H1 (cell line): ENCODE results near the gene GRIP1. TPM values are rescaled to one million over a fixed set of nuclear protein-coding genes. Genes with fewer than 3 reads are reported as not detected.
A peak's percentile ranks its signal among the peaks of the same experiment; 100 is the strongest.

Experiments
- CTCF ChIA-PET: fragments of 300-600 bp; sonication (Branson Sonifier 250); formaldehyde crosslinking; loops from one replicate; lab custom pipeline; 2021; ENCODE audit not compliant: partially characterized antibody; lab: Charles Lee
- POLR2A ChIA-PET: fragments of 300-600 bp; sonication (Branson Sonifier 250); formaldehyde crosslinking; loops from one replicate; lab custom pipeline; 2021; ENCODE audit warnings: inconsistent platforms; ENCODE audit not compliant: partially characterized antibody; lab: Charles Lee
- DNase-seq, 2 experiments: peaks; one replicate each; pipeline versions ENCODE4 v3.0.0 to v3.0.0-alpha.2; 2010 to 2022; ENCODE audit warnings: low spot score in 2 of 2, low read depth in 1 of 2, mixed read lengths in 1 of 2
- FAIRE-seq: peaks from 2 replicates; lab custom pipeline; 2011; peaks lifted over from hg19 to GRCh38; lab: Jason Lieb, UNC
- H2AFZ ChIP-seq: 2 replicates; pipeline ENCODE4 v1.8.1; 2012; ENCODE audit warnings: low read length, inconsistent platforms
- H2AK5ac ChIP-seq: 2 replicates; pipeline ENCODE4 v1.6.1; 2013; ENCODE audit warnings: low read depth, low read length
- H2BK120ac ChIP-seq: replicated peaks from 2 replicates; pipeline ENCODE3; 2013; ENCODE audit warnings: low read depth, low read length, inconsistent platforms
- H2BK12ac ChIP-seq: 2 replicates; pipeline ENCODE4 v1.6.1; 2013; ENCODE audit warnings: low read depth, low read length
- H2BK15ac ChIP-seq: 2 replicates; pipeline ENCODE4 v1.6.1; 2013; ENCODE audit warnings: low read length
- H2BK20ac ChIP-seq: 2 replicates; pipeline ENCODE4 v1.6.1; 2013; ENCODE audit warnings: low read length
- H2BK5ac ChIP-seq: 2 replicates; pipeline ENCODE4 v1.6.1; 2013; ENCODE audit warnings: low read depth, low read length
- H3K14ac ChIP-seq: 2 replicates; pipeline ENCODE4 v1.6.1; 2013; ENCODE audit warnings: inconsistent platforms; ENCODE audit not compliant: insufficient read length
- H3K18ac ChIP-seq: 2 replicates; pipeline ENCODE4 v1.6.1; 2013; ENCODE audit warnings: low read length; ENCODE audit errors: extremely low read depth
- H3K23ac ChIP-seq: 2 replicates; pipeline ENCODE4 v1.6.1; 2013; ENCODE audit warnings: inconsistent platforms; ENCODE audit not compliant: insufficient read length
- H3K23me2 ChIP-seq: 2 replicates; pipeline ENCODE4 v1.6.1; 2013; ENCODE audit warnings: low read depth, low read length
- H3K27ac ChIP-seq: 2 replicates; pipeline ENCODE4 v1.6.1; 2011; ENCODE audit warnings: low read depth, low read length, inconsistent platforms
- H3K27me3 ChIP-seq, 4 experiments: replicated peaks in 1 of 4; 1 replicate in 1 of 4; 2 replicates in 3 of 4; pipeline versions ENCODE4 v1.6.1 to v1.8.1; 2011 to 2013; ENCODE audit warnings: low read length in 3 of 4, mild to moderate bottlenecking in 3 of 4, inconsistent platforms in 2 of 4, mixed read lengths in 2 of 4, moderate library complexity in 1 of 4; ENCODE audit not compliant: control insufficient read depth in 3 of 4, insufficient read depth in 3 of 4; ENCODE audit errors: extremely low read depth in 1 of 4
- H3K36me3 ChIP-seq, 4 experiments: 2 replicates each; pipeline versions ENCODE4 v1.6.1 to v1.8.1; 2011 to 2013; ENCODE audit warnings: mild to moderate bottlenecking in 4 of 4, low read length in 3 of 4, moderate library complexity in 2 of 4, control low read depth in 1 of 4, inconsistent platforms in 1 of 4; ENCODE audit not compliant: insufficient read depth in 4 of 4, control insufficient read depth in 2 of 4
- H3K4ac ChIP-seq: replicated peaks from 2 replicates; pipeline ENCODE3; 2013; ENCODE audit warnings: low read length, low read depth, mixed read lengths, inconsistent platforms; ENCODE audit not compliant: insufficient read length
- H3K4me1 ChIP-seq, 4 experiments: replicated peaks in 1 of 4; 1 replicate in 1 of 4; 2 replicates in 3 of 4; pipeline versions ENCODE4 v1.6.1 to v1.8.1; 2011 to 2013; ENCODE audit warnings: low read length in 3 of 4, inconsistent platforms in 2 of 4, mixed read lengths in 1 of 4; ENCODE audit not compliant: insufficient read depth in 4 of 4, control insufficient read depth in 3 of 4
- H3K4me2 ChIP-seq, 2 experiments: 2 replicates each; pipeline versions ENCODE4 v1.6.1 to v1.8.1; 2011 to 2013; ENCODE audit warnings: low read depth in 2 of 2, low read length in 2 of 2, control low read depth in 1 of 2, inconsistent platforms in 1 of 2, mild to moderate bottlenecking in 1 of 2; ENCODE audit not compliant: insufficient read depth in 1 of 2
- H3K4me3 ChIP-seq, 4 experiments: fragments of 200-600, 300-600 bp in 1 of 4; sonication (generic), shearing (Covaris generic), sonication (Bioruptor Twin) in 1 of 4; 2 replicates each; pipeline versions ENCODE4 v1.5.1 to v1.8.1; 2011 to 2016; ENCODE audit warnings: low read length in 4 of 4, low read depth in 3 of 4, control low read depth in 2 of 4, inconsistent platforms in 2 of 4, mild to moderate bottlenecking in 2 of 4, mixed read lengths in 1 of 4, moderate library complexity in 1 of 4; ENCODE audit not compliant: insufficient read depth in 2 of 4; ENCODE audit errors: extremely low read depth in 1 of 4
- H3K56ac ChIP-seq: replicated peaks from 2 replicates; pipeline ENCODE3; 2013; ENCODE audit warnings: low read depth, mild to moderate bottlenecking, mixed read lengths, low read length, inconsistent platforms; ENCODE audit not compliant: insufficient read length
- H3K79me1 ChIP-seq: 2 replicates; pipeline ENCODE4 v1.6.1; 2013; ENCODE audit warnings: low read depth, low read length, control low read depth
- H3K79me2 ChIP-seq, 2 experiments: 2 replicates each; pipeline versions ENCODE4 v1.6.1 to v1.8.1; 2012 to 2013; ENCODE audit warnings: low read length in 2 of 2, mild to moderate bottlenecking in 2 of 2, inconsistent platforms in 1 of 2; ENCODE audit not compliant: insufficient read depth in 2 of 2, control insufficient read depth in 1 of 2
- H3K9ac ChIP-seq, 4 experiments: replicated peaks in 1 of 4; 1 replicate in 1 of 4; 2 replicates in 3 of 4; pipeline versions ENCODE4 v1.6.1 to v1.8.1; 2011 to 2013; ENCODE audit warnings: low read depth in 3 of 4, low read length in 3 of 4, control low read depth in 2 of 4, mild to moderate bottlenecking in 2 of 4, moderate library complexity in 2 of 4, inconsistent platforms in 1 of 4; ENCODE audit errors: extremely low read depth in 1 of 4
- H3K9me3 ChIP-seq, 2 experiments: 2 replicates each; pipeline versions ENCODE4 v1.6.1 to v1.8.1; 2012 to 2013; ENCODE audit warnings: mild to moderate bottlenecking in 2 of 2, moderate library complexity in 2 of 2, control low read depth in 1 of 2, inconsistent platforms in 1 of 2, low read depth in 1 of 2, low read length in 1 of 2, mixed read lengths in 1 of 2; ENCODE audit not compliant: insufficient read depth in 2 of 2
- H4K20me1 ChIP-seq, 2 experiments: replicated peaks in 1 of 2; 2 replicates each; pipeline versions ENCODE3 to v1.8.1; 2011 to 2013; ENCODE audit warnings: inconsistent platforms in 2 of 2, low read length in 2 of 2, mild to moderate bottlenecking in 1 of 2; ENCODE audit not compliant: insufficient read depth in 2 of 2, control insufficient read depth in 1 of 2
- H4K5ac ChIP-seq: 2 replicates; pipeline ENCODE4 v1.6.1; 2013; ENCODE audit warnings: low read length, low read depth, mixed read lengths, inconsistent platforms; ENCODE audit not compliant: insufficient read length
- H4K8ac ChIP-seq: 2 replicates; pipeline ENCODE4 v1.8.0; 2013; ENCODE audit warnings: mild to moderate bottlenecking, moderate library complexity, low read length, inconsistent platforms; ENCODE audit not compliant: insufficient read depth; ENCODE audit errors: extremely low read depth
- H4K91ac ChIP-seq: replicated peaks from 2 replicates; pipeline ENCODE3; 2013; ENCODE audit warnings: low read length, mixed read lengths, inconsistent platforms; ENCODE audit not compliant: insufficient read length
- BACH1 ChIP-seq: IDR thresholded peaks from 2 replicates; pipeline ENCODE4 v1.6.1; 2012; ENCODE audit warnings: low read length, improper control_type of control experiment
- CBX8 ChIP-seq: fragments of 300-800, 300-1000 bp; sonication (generic); IDR thresholded peaks from 2 replicates; pipeline ENCODE4 v1.7.1; 2016; ENCODE audit warnings: low read depth, low read length, borderline replicate concordance
- FOSL1 ChIP-seq: IDR thresholded peaks from 2 replicates; pipeline ENCODE4 v1.6.1; 2011; ENCODE audit warnings: mild to moderate bottlenecking, low read depth, low read length, moderate library complexity; ENCODE audit not compliant: insufficient read depth
- GABPA ChIP-seq: IDR thresholded peaks from 2 replicates; pipeline ENCODE4 v1.6.1; 2011; ENCODE audit warnings: mild to moderate bottlenecking, low read length, moderate library complexity, borderline replicate concordance; ENCODE audit not compliant: insufficient read depth
- POLR2A ChIP-seq, 2 experiments: IDR thresholded peaks; 1 replicate in 1 of 2; 2 replicates in 1 of 2; pipeline ENCODE4 v1.6.1; 2011; ENCODE audit warnings: low read depth in 2 of 2, low read length in 2 of 2, mild to moderate bottlenecking in 2 of 2; ENCODE audit errors: control extremely low read depth in 1 of 2
- POLR2AphosphoS5 ChIP-seq: IDR thresholded peaks from 2 replicates; pipeline ENCODE4 v1.6.1; 2011; ENCODE audit warnings: low read depth, low read length
- SP2 ChIP-seq: IDR thresholded peaks from 2 replicates; pipeline ENCODE4 v1.6.1; 2012; ENCODE audit warnings: mild to moderate bottlenecking, low read length, inconsistent platforms
- SP4 ChIP-seq: IDR thresholded peaks from 2 replicates; pipeline ENCODE4 v1.6.1; 2012; ENCODE audit warnings: low read length, inconsistent platforms
- TEAD4 ChIP-seq: IDR thresholded peaks from 2 replicates; pipeline ENCODE4 v1.6.1; 2012; ENCODE audit warnings: low read depth, low read length, inconsistent platforms, mixed read lengths
- YY1 ChIP-seq: IDR thresholded peaks from 2 replicates; pipeline ENCODE4 v1.6.1; 2011; ENCODE audit warnings: low read depth, mild to moderate bottlenecking, low read length
- ZNF274 ChIP-seq: IDR thresholded peaks from 2 replicates; pipeline ENCODE4 v1.7.0; 2012; ENCODE audit warnings: low read length, borderline replicate concordance; ENCODE audit errors: extremely low read depth
- WGBS, 2 experiments: shearing (Covaris generic) in 1 of 2; methylation state at CpG; one replicate each; pipeline versions ENCODE4 v1.1.6 to v1.1.7; 2013 to 2015; ENCODE audit warnings: low lambda C conversion rate in 2 of 2, mixed read lengths in 2 of 2, inconsistent platforms in 1 of 2, low coverage in 1 of 2, missing lambda C conversion rate in 1 of 2; ENCODE audit not compliant: insufficient replicate concordance in 2 of 2, insufficient coverage in 1 of 2, insufficient read length in 1 of 2; ENCODE audit errors: extremely low coverage in 1 of 2, missing lambda C conversion rate in 1 of 2; 5-methylcytosine and 5-hydroxymethylcytosine counted together
- polyA plus RNA-seq, 7 experiments: library from polyadenylated mRNA; depleted of rRNA in 3 of 7; stranded (reverse) in 5 of 7; unstranded in 2 of 7; fragments of >200 nt in 5 of 7; fragments of 200-250 nt in 2 of 7; gene quantifications; 1 replicate in 5 of 7; 2 replicates in 1 of 7; 4 replicates in 1 of 7; pipeline versions ENCODE4 v1.2.1 to v1.2.3, GENCODE V29; 2011 to 2013; ENCODE audit warnings: missing spikeins in 2 of 7, mixed read lengths in 2 of 7
- total RNA-seq: library from RNA; stranded (reverse); fragmentation: NEBNext Ultra II Directional; extraction: Animal tissue kit (Norgen Biotek cat#: 25700); gene quantifications from 2 replicates; pipeline ENCODE4 v1.2.1, GENCODE V29; 2021
- TF ChIP-seq, protein P1 (sequence below), 3 experiments: IDR thresholded peaks; 1 replicate in 2 of 3; 2 replicates in 1 of 3; pipeline versions ENCODE4 v1.5.1 to v1.6.1; 2011; ENCODE audit warnings: low read length in 3 of 3, mild to moderate bottlenecking in 3 of 3, inconsistent platforms in 2 of 3, low read depth in 1 of 3, moderate library complexity in 1 of 3; ENCODE audit not compliant: insufficient read depth in 1 of 3; ENCODE audit errors: control extremely low read depth in 1 of 3

Gene GRIP1
- total and polyA plus RNA-seq, 2 of the 8 experiments (the other 6 are each of a cell fraction or from before 2014, with no cell fraction given), result 4.5 to 27.3 TPM

DNA sequence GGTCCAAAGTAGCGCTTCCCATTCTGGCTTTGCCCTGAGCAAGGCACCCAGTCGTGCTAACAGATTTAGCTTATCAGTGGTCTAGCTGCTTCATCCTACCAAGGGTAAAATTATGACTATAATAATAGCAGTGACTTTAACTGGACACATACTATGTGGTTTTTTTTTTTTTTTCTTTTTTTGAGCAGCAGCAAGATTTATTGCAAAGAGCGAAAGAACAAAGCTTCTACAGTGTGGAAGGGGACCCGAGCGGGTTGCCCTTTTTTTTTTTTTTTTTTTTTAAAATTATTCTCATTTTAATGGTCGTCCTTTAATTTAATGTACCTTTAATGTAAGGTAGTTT, 376.1 kb downstream of the GRIP1 start:
- Histone ChIP-seq H3K9me3 (no peaks in the 10 kb centered on the region), H4K8ac (peak overlapping the region; percentile 99), H2BK5ac (peak overlapping the region; percentile 98), H3K4me3 (peak overlapping the region; percentile 80 to 96 (median 94)), H4K91ac (peak overlapping the region; percentile 99), H3K9ac (peak overlapping the region; percentile 73 to 95 (median 88)), H4K20me1 (no peaks in the 10 kb centered on the region), H2AK5ac (no peak overlapping the region), H3K14ac (no peak overlapping the region), H3K4me1 (peaks cover 0 to 9% (median 0%) of the 10 kb centered on the region in 4 experiments; a peak in 3 of 7 replicates), H3K23ac (no peak overlapping the region), H3K79me1 (no peaks in the 10 kb centered on the region), H3K36me3 (peaks cover 0 to 15% (median 2%) of the 10 kb centered on the region in 4 experiments; a peak in 3 of 8 replicates), H3K4me2 (peak overlapping the region; percentile 69 to 89), H3K27me3 (no peaks in the 10 kb centered on the region), H3K79me2 (peaks cover 0 to 3% of the 10 kb centered on the region in 2 experiments; a peak in 1 of 4 replicates), H4K5ac (no peak overlapping the region), H2BK20ac (no peak overlapping the region), H3K56ac (no peak overlapping the region), H2BK15ac (no peak overlapping the region), H2BK12ac (peak overlapping the region; percentile 99; the same call in 1 of the 2 replicates), H3K18ac (no peak overlapping the region), H2BK120ac (no peak overlapping the region), H3K4ac (no peak overlapping the region), H3K27ac (peak overlapping the region; percentile 81), H3K23me2 (peaks cover 1% of the 10 kb centered on the region; the same call in 1 of the 2 replicates), H2AFZ (peak overlapping the region; percentile 100)
- FAIRE-seq, result no peak
- POLR2A ChIA-PET, result interaction anchor here (0.6 to 1.8 kb wide), 7 partner anchors 9 to 966 kb away, joined by 3 to 5 read pairs (median 4); partner anchors contain the start of gene TMBIM4
- CTCF ChIA-PET, result interaction anchor here (0.6 to 1.9 kb wide), 7 partner anchors 24 to 1245 kb away, joined by 3 to 8 read pairs (median 3); no protein-coding TSS in a partner anchor
- WGBS, 2 experiments, result 25% methylated on average over 3 of the region's 6 CpGs; no CpG with 5 or more reads in 1 of the 2 experiments
- DNase-seq, result no peak
- TF ChIP-seq POLR2AphosphoS5 (no peak), ZNF274 (no peak), SP2 (no peak), FOSL1 (no peak), YY1 (no peak), POLR2A (IDR thresholded peaks at IDR 0.05; ENCODE audit: control extremely low read depth in 1 of 2, low read depth in 2 of 2, low read length in 2 of 2) (no peak; a peak in 1 of 3 replicates), SP4 (no peak), TEAD4 (no peak), CBX8 (no peak), BACH1 (no peak), GABPA (no peak)
- TF ChIP-seq, protein P1, sequence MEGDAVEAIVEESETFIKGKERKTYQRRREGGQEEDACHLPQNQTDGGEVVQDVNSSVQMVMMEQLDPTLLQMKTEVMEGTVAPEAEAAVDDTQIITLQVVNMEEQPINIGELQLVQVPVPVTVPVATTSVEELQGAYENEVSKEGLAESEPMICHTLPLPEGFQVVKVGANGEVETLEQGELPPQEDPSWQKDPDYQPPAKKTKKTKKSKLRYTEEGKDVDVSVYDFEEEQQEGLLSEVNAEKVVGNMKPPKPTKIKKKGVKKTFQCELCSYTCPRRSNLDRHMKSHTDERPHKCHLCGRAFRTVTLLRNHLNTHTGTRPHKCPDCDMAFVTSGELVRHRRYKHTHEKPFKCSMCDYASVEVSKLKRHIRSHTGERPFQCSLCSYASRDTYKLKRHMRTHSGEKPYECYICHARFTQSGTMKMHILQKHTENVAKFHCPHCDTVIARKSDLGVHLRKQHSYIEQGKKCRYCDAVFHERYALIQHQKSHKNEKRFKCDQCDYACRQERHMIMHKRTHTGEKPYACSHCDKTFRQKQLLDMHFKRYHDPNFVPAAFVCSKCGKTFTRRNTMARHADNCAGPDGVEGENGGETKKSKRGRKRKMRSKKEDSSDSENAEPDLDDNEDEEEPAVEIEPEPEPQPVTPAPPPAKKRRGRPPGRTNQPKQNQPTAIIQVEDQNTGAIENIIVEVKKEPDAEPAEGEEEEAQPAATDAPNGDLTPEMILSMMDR (IDR thresholded peaks at IDR 0.05; ENCODE audit: control extremely low read depth in 1 of 3, insufficient read depth in 1 of 3, low read depth in 1 of 3, low read length in 3 of 3), result no peak
